GM12878 (cell line): Measurements from ENCODE around the gene NFATC3. TPM values are rescaled to one million over a fixed set of nuclear protein-coding genes. Genes with fewer than 3 reads are reported as not detected.
A peak's percentile ranks its signal among the peaks of the same experiment; 100 is the strongest.

ENCODE experiments used
- ATAC-seq: fragments of 200-7000 bp; cut with Tn5 transposase; 3 replicates; pipeline ENCODE4 v1.9.1; 2020; ENCODE audit warnings: mild to moderate bottlenecking, moderate library complexity
- BruUV-seq: library from RNA; stranded (reverse); fragments of 400-500 nt; replicated peaks from 2 replicates; lab custom pipeline; 2021; lab: Mats Ljungman, UMichigan
- CTCF ChIA-PET: fragments of 300-600 bp; sonication (Branson Sonifier 250); formaldehyde crosslinking; extraction: SDS; loops from one replicate; lab custom pipeline; 2021; ENCODE audit warnings: inconsistent platforms; lab: Yijun Ruan, JAX
- POLR2A ChIA-PET: fragments of 350-600 bp; formaldehyde crosslinking; extraction: SDS; loops from one replicate; lab custom pipeline; 2021; ENCODE audit warnings: inconsistent platforms; lab: Charles Lee
- RAD21 ChIA-PET: fragments of 300-600 bp; sonication (Branson Sonifier 250); formaldehyde crosslinking; loops from one replicate; lab custom pipeline; 2023; ENCODE audit warnings: antibody characterized with exemption; ENCODE audit not compliant: unreplicated experiment; lab: Charles Lee
- SMC1A ChIA-PET: fragments of 300-600 bp; sonication (Branson Sonifier 250); formaldehyde crosslinking; loops from one replicate; lab custom pipeline; 2023; ENCODE audit not compliant: unreplicated experiment, uncharacterized antibody; lab: Charles Lee
- DNase-seq: peaks from one replicate; pipeline ENCODE4 v3.0.0-alpha.2; 2011; ENCODE audit warnings: low read depth, low spot score
- FAIRE-seq: peaks from 3 replicates; lab custom pipeline; 2011; peaks lifted over from hg19 to GRCh38; lab: Jason Lieb, UNC
- H2AFZ ChIP-seq: 2 replicates; pipeline ENCODE4 v1.6.0; 2011; ENCODE audit warnings: low read depth, low read length, control low read depth; ENCODE audit not compliant: control insufficient read depth
- H3K27ac ChIP-seq: 2 replicates; pipeline ENCODE4 v1.5.1; 2011; ENCODE audit warnings: control low read depth; ENCODE audit not compliant: control insufficient read depth, insufficient read depth
- H3K27me3 ChIP-seq, 2 experiments: replicated peaks in 1 of 2; 2 replicates each; pipeline versions ENCODE4 v1.6.0 to v1.6.1; 2011; ENCODE audit warnings: low read length in 1 of 2; ENCODE audit not compliant: control insufficient read depth in 2 of 2, insufficient read depth in 2 of 2
- H3K36me3 ChIP-seq, 2 experiments: 2 replicates each; pipeline ENCODE4 v1.5.1; 2011; ENCODE audit warnings: low read length in 1 of 2; ENCODE audit not compliant: control insufficient read depth in 2 of 2, insufficient read depth in 2 of 2
- H3K4me1 ChIP-seq: 2 replicates; pipeline ENCODE4 v1.6.1; 2011; ENCODE audit warnings: mild to moderate bottlenecking, low read length, moderate library complexity, mixed read lengths; ENCODE audit not compliant: control insufficient read depth, insufficient read depth
- H3K4me2 ChIP-seq: 2 replicates; pipeline ENCODE4 v1.6.0; 2011; ENCODE audit warnings: control low read depth; ENCODE audit not compliant: control insufficient read depth, insufficient read depth
- H3K4me3 ChIP-seq: fragments of 200-600 bp; sonication (generic); 2 replicates; pipeline ENCODE4 v1.5.1; 2016
- H3K79me2 ChIP-seq: 2 replicates; pipeline ENCODE4 v1.6.0; 2011; ENCODE audit warnings: low read length; ENCODE audit not compliant: control insufficient read depth, insufficient read depth
- H3K9ac ChIP-seq: 2 replicates; pipeline ENCODE4 v1.8.0; 2011; ENCODE audit warnings: low read length, control low read depth, mixed read lengths; ENCODE audit not compliant: control insufficient read depth, insufficient read depth
- H3K9me3 ChIP-seq: replicated peaks from 3 replicates; pipeline ENCODE4 v1.5.1; 2011; ENCODE audit warnings: mild to moderate bottlenecking, low read length; ENCODE audit not compliant: control insufficient read depth, insufficient read depth
- H4K20me1 ChIP-seq: 2 replicates; pipeline ENCODE4 v1.6.0; 2011; ENCODE audit not compliant: control insufficient read depth, insufficient read depth
- BACH1 ChIP-seq: fragments of 450-650 bp; IDR thresholded peaks from 2 replicates; pipeline ENCODE4 v1.6.1; 2017; ENCODE audit warnings: mild to moderate bottlenecking, borderline replicate concordance
- CREB1 ChIP-seq: IDR thresholded peaks from 2 replicates; pipeline ENCODE4 v1.6.1; 2012; ENCODE audit warnings: low read depth, mild to moderate bottlenecking, inconsistent platforms
- EED ChIP-seq: sonication (generic); IDR thresholded peaks from 2 replicates; pipeline ENCODE4 v1.6.1; 2016; ENCODE audit warnings: antibody characterized with exemption, low read depth
- EP300 ChIP-seq, 2 experiments: fragments of 150-350 bp in 1 of 2; IDR thresholded peaks; 2 replicates each; pipeline ENCODE4 v1.6.1; 2011 to 2012; ENCODE audit warnings: low read depth in 2 of 2, low read length in 2 of 2, borderline replicate concordance in 1 of 2, improper control_type of control experiment in 1 of 2, inconsistent platforms in 1 of 2; ENCODE audit not compliant: control insufficient read depth in 1 of 2
- GATAD2B ChIP-seq: fragments of 450-650 bp; conservative IDR thresholded peaks from 2 replicates; pipeline ENCODE4 v1.6.1; 2017; ENCODE audit warnings: low read depth, mild to moderate bottlenecking, moderate library complexity
- HCFC1 ChIP-seq: fragments of 150-350 bp; IDR thresholded peaks from 2 replicates; pipeline ENCODE4 v1.6.1; 2014; ENCODE audit warnings: low read length
- IKZF1 ChIP-seq: fragments of 450-650 bp; conservative IDR thresholded peaks from 2 replicates; pipeline ENCODE4 v1.6.1; 2017; ENCODE audit warnings: antibody characterized with exemption, mild to moderate bottlenecking
- MYB ChIP-seq: fragments of 150-350 bp; IDR thresholded peaks from 2 replicates; pipeline ENCODE4 v1.6.1; 2014; ENCODE audit warnings: mild to moderate bottlenecking, low read depth, low read length, borderline replicate concordance
- NFYB ChIP-seq: IDR thresholded peaks from 2 replicates; pipeline ENCODE4 v1.6.1; 2011; ENCODE audit warnings: low read depth, mild to moderate bottlenecking, low read length, improper control_type of control experiment, moderate library complexity; ENCODE audit not compliant: insufficient read depth
- NKRF ChIP-seq: fragments of 450-650 bp; conservative IDR thresholded peaks from 2 replicates; pipeline ENCODE4 v1.6.1; 2017; ENCODE audit warnings: mild to moderate bottlenecking, moderate library complexity
- NR2F1 ChIP-seq: fragments of 450-650 bp; conservative IDR thresholded peaks from 2 replicates; pipeline ENCODE4 v1.6.1; 2017; ENCODE audit warnings: mild to moderate bottlenecking
- RB1 ChIP-seq: fragments of 450-650 bp; formaldehyde crosslinking; IDR thresholded peaks from 2 replicates; pipeline ENCODE4 v1.6.1; 2017; ENCODE audit warnings: mild to moderate bottlenecking, borderline replicate concordance
- RELA ChIP-seq: fragments of 450-650 bp; IDR thresholded peaks from 2 replicates; pipeline ENCODE4 v1.8.0; 2014; ENCODE audit warnings: borderline replicate concordance; ENCODE audit not compliant: partially characterized antibody
- RFX5 ChIP-seq: IDR thresholded peaks from 2 replicates; pipeline ENCODE4 v1.6.1; 2011; ENCODE audit warnings: low read depth, low read length, improper control_type of control experiment
- TARDBP ChIP-seq: IDR thresholded peaks from 2 replicates; pipeline ENCODE4 v1.6.1; 2016; ENCODE audit warnings: borderline replicate concordance
- ZBED1 ChIP-seq: IDR thresholded peaks from 2 replicates; pipeline ENCODE4 v1.6.1; 2016; ENCODE audit warnings: borderline replicate concordance
- ZBTB40 ChIP-seq: fragments of 450-650 bp; IDR thresholded peaks from 2 replicates; pipeline ENCODE4 v1.6.1; 2016; ENCODE audit warnings: mild to moderate bottlenecking, moderate library complexity, borderline replicate concordance
- WGBS: methylation state at CpG from one replicate; pipeline ENCODE4 v1.1.6; 2016; ENCODE audit warnings: low lambda C conversion rate; ENCODE audit not compliant: insufficient replicate concordance, insufficient coverage; ENCODE audit errors: missing lambda C conversion rate; 5-methylcytosine and 5-hydroxymethylcytosine counted together
- in situ Hi-C: fragments of 300-500 bp; cut with MboI; formaldehyde crosslinking; loops from 9 replicates; pipeline ENCODE4 v1.14.3; 2018; ENCODE audit warnings: mixed read lengths
- intact Hi-C: fragments of 100-400 bp; cut with micrococcal nuclease; formaldehyde crosslinking; loops from one replicate; pipeline ENCODE4 v1.14.2; 2022; ENCODE audit not compliant: unreplicated experiment
- polyA plus RNA-seq, 11 experiments: library from polyadenylated mRNA; depleted of rRNA in 4 of 11; unstranded in 6 of 11; stranded (reverse) in 5 of 11; fragments of >200 nt; fragmentation: Nextera tagmentation in 4 of 11; fragmentation: Illumina TruSeq in 1 of 11; extraction: Ambion mirVana in 4 of 11; extraction: Trizol in 1 of 11; gene quantifications; 1 replicate in 1 of 11; 2 replicates in 10 of 11; pipeline versions ENCODE4 v1.2.1 to v1.2.3, GENCODE V29; 2011 to 2016; ENCODE audit warnings: inconsistent platforms in 2 of 11, missing spikeins in 2 of 11, low read depth in 1 of 11
- total RNA-seq, 4 experiments: library from RNA; depleted of rRNA in 3 of 4; stranded (reverse); fragments of >200 nt in 3 of 4; fragmentation: Illumina TruSeq in 1 of 4; extraction: Trizol in 1 of 4; gene quantifications; 2 replicates each; pipeline versions ENCODE4 v1.2.1 to v1.2.3, GENCODE V29; 2013 to 2021

Gene NFATC3
- total and polyA plus RNA-seq, 10 of the 15 experiments (the other 5 are each of a cell fraction or from before 2014, with no cell fraction given) = 4.2 to 37.6 (median 24.9) TPM

GRCh38 chr16:68074850-68075555 lies 10.2 kb upstream of the NFATC3 start:
- ChIA-PET RAD21 (interaction anchor here (0.8 to 9.8 kb wide), 9 partner anchors 9 to 187 kb away, joined by 3 to 105 read pairs (median 5); partner anchors contain the start of gene NFATC3), POLR2A (interaction anchor here (0.8 to 8.8 kb wide), 5 partner anchors 10 to 86 kb away, joined by 3 to 135 read pairs (median 4); partner anchors contain the start of genes DDX28, DUS2 and NFATC3), CTCF (interaction anchor here (0.9 to 8.2 kb wide), 10 partner anchors 10 to 254 kb away, joined by 3 to 109 read pairs (median 4); partner anchors contain the start of gene NFATC3), SMC1A (interaction anchor here (0.7 to 4.8 kb wide), 11 partner anchors 10 to 153 kb away, joined by 3 to 67 read pairs (median 5); partner anchors contain the start of genes DDX28, DUS2 and NFATC3)
- peak overlapping the region; percentile 71 for H3K27ac ChIP-seq
- no peak overlapping the region for H3K4me3 ChIP-seq
- ATAC-seq (peak; percentile 93), FAIRE-seq (peak; percentile 89), DNase-seq (peak; percentile 95)
- WGBS = 17% methylated on average over 6 of the region's 6 CpGs
- H4K20me1 ChIP-seq = no peaks in the 10 kb centered on the region
- H2AFZ ChIP-seq = no peak overlapping the region; the same call in 1 of the 2 replicates
- H3K79me2 ChIP-seq = no peaks in the 10 kb centered on the region
- H3K4me2 ChIP-seq = peak overlapping the region; percentile 76
- H3K9me3 ChIP-seq = no peaks in the 10 kb centered on the region
- in situ Hi-C loops = no loop called here
- peaks cover 50% of the 10 kb centered on the region for H3K4me1 ChIP-seq
- no peaks in the 10 kb centered on the region for H3K27me3 ChIP-seq
- peak overlapping the region; percentile 15; the same call in 1 of the 2 replicates for H3K9ac ChIP-seq
- BruUV-seq = no TSS peak
- peaks cover 32 to 51% of the 10 kb centered on the region in 2 experiments for H3K36me3 ChIP-seq
- intact Hi-C loops = no loop called here
- TF ChIP-seq NKRF (no peak), GATAD2B (peak; percentile 92), CREB1 (peak; percentile 47; the same call in 1 of the 2 replicates), ZBTB40 (no peak), MYB (peak; percentile 78; the same call in 1 of the 2 replicates), EP300 (IDR thresholded peaks at IDR 0.05; ENCODE audit: borderline replicate concordance in 1 of 2, control insufficient read depth in 1 of 2, low read depth in 2 of 2, low read length in 2 of 2) (peak; percentile 69 to 92; a peak in 3 of 4 replicates), TARDBP (0 out of 2 replicates have a peak, but pooled peaks have one; percentile 66), NR2F1 (peak; percentile 100), ZBED1 (peak; percentile 84; the same call in 1 of the 2 replicates), BACH1 (peak; percentile 14; the same call in 1 of the 2 replicates), HCFC1 (0 out of 2 replicates have a peak, but pooled peaks have one; percentile 14), EED (peak; percentile 84), RELA (peak; percentile 31), RB1 (0 out of 2 replicates have a peak, but pooled peaks have one; percentile 23), IKZF1 (peak; percentile 94), RFX5 (no peak), NFYB (peak; percentile 77; the same call in 1 of the 2 replicates)
